ENCODE measurements around the gene PIP. TPM values are rescaled to one million over a fixed set of nuclear protein-coding genes. Genes with fewer than 3 reads are reported as not detected.
"Not testable (repeated sequence)": the region's sequence is repeated elsewhere in the genome, so short reads cannot be mapped to it uniquely, and the experiment has no call there.

PIP gene
- total RNA-seq, 1 donor from 2014 or later: not detected

DNA sequence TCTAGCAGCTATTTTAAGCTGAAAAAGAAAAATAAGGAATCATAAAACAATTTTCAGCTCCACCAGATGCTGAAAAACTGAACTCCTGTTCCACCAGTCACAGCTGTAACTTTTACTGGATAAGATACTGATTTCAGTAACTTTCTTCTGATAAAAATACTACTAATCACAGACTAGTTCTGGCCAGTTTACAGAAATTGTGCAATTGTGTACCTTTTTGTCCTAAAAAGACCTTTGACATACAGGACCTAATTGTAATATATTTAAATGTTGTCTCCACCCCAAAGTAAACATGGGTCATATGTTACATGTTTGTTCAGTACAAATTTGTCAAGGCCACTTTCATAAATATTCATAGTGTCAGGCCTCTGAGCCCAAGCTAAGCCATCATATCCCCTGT, 27.1 kb upstream of the PIP start:
- no peak overlapping the region for H3K4me3 Mint-ChIP-seq
- H3K9me3 Mint-ChIP-seq: peaks cover 11% of the 10 kb centered on the region
- no peaks in the 10 kb centered on the region for H3K4me1 Mint-ChIP-seq
- H3K27ac Mint-ChIP-seq: no peak overlapping the region
- peaks cover 8% of the 10 kb centered on the region for H3K36me3 Mint-ChIP-seq (ENCODE audit: low read depth)
- H3K27me3 Mint-ChIP-seq: no peaks in the 10 kb centered on the region
- ChIA-PET CTCF (no interaction called here), POLR2A (no interaction called here)
- intact Hi-C loops (cut with micrococcal nuclease): loop anchor here (5.0 kb wide), 1 partner anchor 1553 kb away; no protein-coding TSS in a partner anchor
- ATAC-seq (ENCODE audit: low read depth) (no peak), DNase-seq (no peak)
- TF ChIP-seq, protein P1, sequence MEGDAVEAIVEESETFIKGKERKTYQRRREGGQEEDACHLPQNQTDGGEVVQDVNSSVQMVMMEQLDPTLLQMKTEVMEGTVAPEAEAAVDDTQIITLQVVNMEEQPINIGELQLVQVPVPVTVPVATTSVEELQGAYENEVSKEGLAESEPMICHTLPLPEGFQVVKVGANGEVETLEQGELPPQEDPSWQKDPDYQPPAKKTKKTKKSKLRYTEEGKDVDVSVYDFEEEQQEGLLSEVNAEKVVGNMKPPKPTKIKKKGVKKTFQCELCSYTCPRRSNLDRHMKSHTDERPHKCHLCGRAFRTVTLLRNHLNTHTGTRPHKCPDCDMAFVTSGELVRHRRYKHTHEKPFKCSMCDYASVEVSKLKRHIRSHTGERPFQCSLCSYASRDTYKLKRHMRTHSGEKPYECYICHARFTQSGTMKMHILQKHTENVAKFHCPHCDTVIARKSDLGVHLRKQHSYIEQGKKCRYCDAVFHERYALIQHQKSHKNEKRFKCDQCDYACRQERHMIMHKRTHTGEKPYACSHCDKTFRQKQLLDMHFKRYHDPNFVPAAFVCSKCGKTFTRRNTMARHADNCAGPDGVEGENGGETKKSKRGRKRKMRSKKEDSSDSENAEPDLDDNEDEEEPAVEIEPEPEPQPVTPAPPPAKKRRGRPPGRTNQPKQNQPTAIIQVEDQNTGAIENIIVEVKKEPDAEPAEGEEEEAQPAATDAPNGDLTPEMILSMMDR (IDR thresholded peaks at IDR 0.05): no peak

DNA sequence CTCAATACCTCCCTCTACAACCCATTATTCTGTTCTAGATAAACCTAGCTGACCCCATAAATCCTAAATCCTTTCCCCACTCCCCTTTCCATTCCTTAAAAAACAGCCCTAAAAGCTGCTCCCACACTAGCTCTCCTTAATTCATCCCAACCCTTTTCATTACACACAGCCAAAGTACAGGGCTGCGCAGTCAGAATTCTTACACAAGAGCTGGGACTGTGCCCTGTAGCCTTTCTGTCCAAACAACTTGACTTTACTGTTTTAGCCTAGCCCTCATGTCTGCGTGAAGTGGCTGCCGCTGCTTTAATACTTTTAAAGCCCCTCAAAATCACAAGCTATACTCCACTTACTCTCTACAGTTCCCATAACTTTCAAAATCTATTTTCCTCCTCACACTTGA, 23.9 kb upstream of the PIP start:
- H3K4me1 Mint-ChIP-seq; DNase-seq; ATAC-seq (ENCODE audit: low read depth); CTCF ChIA-PET; H3K27ac Mint-ChIP-seq; intact Hi-C loops (cut with micrococcal nuclease); H3K4me3 Mint-ChIP-seq; H3K27me3 Mint-ChIP-seq; H3K36me3 Mint-ChIP-seq (ENCODE audit: low read depth); POLR2A ChIA-PET; H3K9me3 Mint-ChIP-seq: not testable (repeated sequence)

DNA sequence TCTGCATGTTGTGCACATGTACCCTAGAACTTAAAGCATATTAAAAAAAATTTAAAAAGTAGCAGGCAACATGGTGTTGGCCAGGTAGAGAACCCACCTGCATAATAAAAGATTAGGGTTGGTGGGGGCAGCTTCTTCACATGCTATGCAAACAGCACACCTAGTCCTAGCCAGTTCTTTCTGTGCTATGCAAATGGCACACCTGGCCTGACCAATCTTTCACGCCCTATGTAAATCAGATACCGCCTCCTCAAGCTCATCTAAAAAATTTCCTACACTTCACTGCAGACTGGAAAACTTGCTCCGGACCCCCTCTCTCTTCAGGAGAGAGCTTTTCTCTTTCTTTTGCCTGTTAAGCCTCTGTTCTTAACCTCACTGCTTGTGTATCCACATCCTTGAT, 14.5 kb upstream of the PIP start:
- no peak overlapping the region for H3K27ac Mint-ChIP-seq
- POLR2A ChIA-PET: interaction anchor here (1.1 kb wide), 1 partner anchor 103 kb away, joined by 3 read pairs; no protein-coding TSS in a partner anchor
- CTCF ChIA-PET: no interaction called here
- DNase-seq: no peak
- ATAC-seq (ENCODE audit: low read depth): no peak
- TF ChIP-seq, protein P1 (IDR thresholded peaks at IDR 0.05): no peak
- peaks cover 33% of the 10 kb centered on the region for H3K4me1 Mint-ChIP-seq
- H3K4me3 Mint-ChIP-seq: no peak overlapping the region
- intact Hi-C loops (cut with micrococcal nuclease): no loop called here
- peaks cover 17% of the 10 kb centered on the region for H3K36me3 Mint-ChIP-seq (ENCODE audit: low read depth)
- H3K9me3 Mint-ChIP-seq: peaks cover 14% of the 10 kb centered on the region
- H3K27me3 Mint-ChIP-seq: no peaks in the 10 kb centered on the region

GRCh38 chr7:143120691-143121405, 11.0 kb upstream of the PIP start:
- ATAC-seq (ENCODE audit: low read depth) (no peak), DNase-seq (no peak)
- Mint-ChIP-seq H3K4me1 (peaks cover 37% of the 10 kb centered on the region), H3K27ac (peak overlapping the region; percentile 43), H3K36me3 (ENCODE audit: low read depth) (peaks cover 10% of the 10 kb centered on the region), H3K27me3 (no peaks in the 10 kb centered on the region), H3K4me3 (no peak overlapping the region), H3K9me3 (peaks cover 11% of the 10 kb centered on the region)
- intact Hi-C loops (cut with micrococcal nuclease): no loop called here
- TF ChIP-seq, protein P1 (IDR thresholded peaks at IDR 0.05): no peak
- ChIA-PET CTCF (no interaction called here), POLR2A (no interaction called here)

DNA sequence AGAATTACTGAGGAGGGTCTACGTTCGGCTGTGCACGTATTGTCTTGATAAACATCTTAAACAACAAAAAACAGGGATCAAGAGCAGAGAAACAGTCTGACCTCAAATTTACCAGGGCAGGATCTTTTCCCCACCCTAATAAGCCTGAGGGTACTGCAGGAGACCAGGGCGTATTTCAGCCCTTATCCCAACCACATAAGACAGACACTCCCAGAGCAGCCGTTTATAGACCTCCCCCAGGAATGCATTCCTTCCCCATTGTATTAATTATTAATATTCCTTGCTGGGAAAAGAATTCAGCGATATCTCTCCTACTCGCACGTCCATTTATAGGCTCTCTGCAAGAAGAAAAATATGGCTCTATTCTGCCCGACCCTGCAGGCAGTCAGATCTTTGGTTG, 8.6 kb upstream of the PIP start:
- H3K9me3 Mint-ChIP-seq; H3K27ac Mint-ChIP-seq; H3K4me3 Mint-ChIP-seq; H3K27me3 Mint-ChIP-seq; H3K36me3 Mint-ChIP-seq (ENCODE audit: low read depth); intact Hi-C loops (cut with micrococcal nuclease); ATAC-seq (ENCODE audit: low read depth); DNase-seq; CTCF ChIA-PET; POLR2A ChIA-PET: not testable (repeated sequence)
- H3K4me1 Mint-ChIP-seq: peaks cover 48% of the 10 kb centered on the region

DNA sequence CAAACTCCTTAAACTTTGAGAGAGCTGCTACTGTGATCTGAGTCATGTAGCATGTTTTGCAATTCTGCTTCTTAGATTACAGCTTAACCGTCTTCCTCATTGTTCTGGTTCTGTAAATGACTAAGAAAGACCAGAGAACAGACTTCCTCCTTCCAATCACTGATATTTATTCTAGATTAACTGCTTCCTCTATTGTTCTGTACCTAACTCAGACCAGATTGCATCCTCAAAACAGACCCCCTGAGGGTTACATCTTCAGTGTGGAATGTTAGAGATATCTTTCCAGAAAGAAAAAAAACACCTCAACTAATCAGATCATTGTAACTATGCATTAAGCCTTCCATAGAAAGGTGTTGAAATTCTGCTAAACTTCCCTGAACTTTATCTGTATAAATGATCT, 5.7 kb upstream of the PIP start:
- POLR2A ChIA-PET: no interaction called here
- H3K27ac Mint-ChIP-seq: peak overlapping the region; percentile 6
- H3K27me3 Mint-ChIP-seq: no peaks in the 10 kb centered on the region
- TF ChIP-seq, protein P1 (IDR thresholded peaks at IDR 0.05): no peak
- ATAC-seq (ENCODE audit: low read depth): peak; percentile 87
- peaks cover 6% of the 10 kb centered on the region for H3K9me3 Mint-ChIP-seq
- CTCF ChIA-PET: interaction anchor here (1.5 kb wide), 1 partner anchor 117 kb away, joined by 5 read pairs; no protein-coding TSS in a partner anchor
- peaks cover 28% of the 10 kb centered on the region for H3K4me1 Mint-ChIP-seq
- no peak for DNase-seq
- peaks cover 8% of the 10 kb centered on the region for H3K36me3 Mint-ChIP-seq (ENCODE audit: low read depth)
- intact Hi-C loops (cut with micrococcal nuclease): loop anchor here (1.0 to 2.0 kb wide), 3 partner anchors 41 to 109 kb away; no protein-coding TSS in a partner anchor
- H3K4me3 Mint-ChIP-seq: no peak overlapping the region

Data from activated B cell treated with CpG ODN at 0.5 μM for 24 hours (primary cell).